ENCODE results near the gene COL5A1.

DNA sequence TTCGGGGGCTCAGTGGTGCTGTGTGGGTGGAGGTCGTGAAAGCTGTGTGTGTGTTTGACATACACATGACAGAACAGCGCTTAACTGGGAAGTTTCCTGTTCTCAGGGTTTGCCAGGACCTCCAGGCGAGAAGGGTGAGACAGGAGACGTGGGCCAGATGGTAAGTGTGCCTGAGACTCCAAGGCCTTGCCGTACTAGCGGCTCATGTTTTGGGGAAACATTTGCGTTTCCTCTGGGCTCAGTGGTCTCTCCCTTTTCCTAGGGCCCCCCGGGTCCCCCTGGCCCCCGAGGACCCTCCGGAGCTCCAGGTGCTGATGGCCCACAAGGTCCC lies 170.7 kb downstream of the COL5A1 start:
- TF ChIP-seq, protein P1, sequence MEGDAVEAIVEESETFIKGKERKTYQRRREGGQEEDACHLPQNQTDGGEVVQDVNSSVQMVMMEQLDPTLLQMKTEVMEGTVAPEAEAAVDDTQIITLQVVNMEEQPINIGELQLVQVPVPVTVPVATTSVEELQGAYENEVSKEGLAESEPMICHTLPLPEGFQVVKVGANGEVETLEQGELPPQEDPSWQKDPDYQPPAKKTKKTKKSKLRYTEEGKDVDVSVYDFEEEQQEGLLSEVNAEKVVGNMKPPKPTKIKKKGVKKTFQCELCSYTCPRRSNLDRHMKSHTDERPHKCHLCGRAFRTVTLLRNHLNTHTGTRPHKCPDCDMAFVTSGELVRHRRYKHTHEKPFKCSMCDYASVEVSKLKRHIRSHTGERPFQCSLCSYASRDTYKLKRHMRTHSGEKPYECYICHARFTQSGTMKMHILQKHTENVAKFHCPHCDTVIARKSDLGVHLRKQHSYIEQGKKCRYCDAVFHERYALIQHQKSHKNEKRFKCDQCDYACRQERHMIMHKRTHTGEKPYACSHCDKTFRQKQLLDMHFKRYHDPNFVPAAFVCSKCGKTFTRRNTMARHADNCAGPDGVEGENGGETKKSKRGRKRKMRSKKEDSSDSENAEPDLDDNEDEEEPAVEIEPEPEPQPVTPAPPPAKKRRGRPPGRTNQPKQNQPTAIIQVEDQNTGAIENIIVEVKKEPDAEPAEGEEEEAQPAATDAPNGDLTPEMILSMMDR (IDR thresholded peaks at IDR 0.05 in 4 of 5, conservative IDR thresholded peaks at IDR 0.05 in 1 of 5): no peak
- no peak for TF ChIP-seq POLR2A (IDR thresholded peaks at IDR 0.05)
